Gastroesophageal sphincter (tissue), 3 donors: ENCODE results near the gene WDR26.

Experiments used
- POLR2A ChIP-seq, 2 donors: fragments of 450-650 bp; IDR thresholded peaks; one replicate each; pipeline ENCODE4 v1.6.1; 2017; ENCODE audit warnings: antibody characterized with exemption in 2 of 2, mild to moderate bottlenecking in 2 of 2, moderate library complexity in 1 of 2
- POLR2AphosphoS5 ChIP-seq: sonication (generic); formaldehyde crosslinking; IDR thresholded peaks from one replicate; pipeline ENCODE4 v1.6.1; 2017; ENCODE audit warnings: antibody characterized with exemption
- TF ChIP-seq, protein P1 (sequence below), 4 experiments: fragments of 200-600 bp in 2 of 4; fragments of 450-650 bp in 2 of 4; sonication (generic) in 1 of 4; IDR thresholded peaks; one replicate each; pipeline ENCODE4 v1.5.1; 2017 to 2019; ENCODE audit warnings: antibody characterized with exemption in 4 of 4, mild to moderate bottlenecking in 2 of 4, moderate library complexity in 2 of 4

DNA sequence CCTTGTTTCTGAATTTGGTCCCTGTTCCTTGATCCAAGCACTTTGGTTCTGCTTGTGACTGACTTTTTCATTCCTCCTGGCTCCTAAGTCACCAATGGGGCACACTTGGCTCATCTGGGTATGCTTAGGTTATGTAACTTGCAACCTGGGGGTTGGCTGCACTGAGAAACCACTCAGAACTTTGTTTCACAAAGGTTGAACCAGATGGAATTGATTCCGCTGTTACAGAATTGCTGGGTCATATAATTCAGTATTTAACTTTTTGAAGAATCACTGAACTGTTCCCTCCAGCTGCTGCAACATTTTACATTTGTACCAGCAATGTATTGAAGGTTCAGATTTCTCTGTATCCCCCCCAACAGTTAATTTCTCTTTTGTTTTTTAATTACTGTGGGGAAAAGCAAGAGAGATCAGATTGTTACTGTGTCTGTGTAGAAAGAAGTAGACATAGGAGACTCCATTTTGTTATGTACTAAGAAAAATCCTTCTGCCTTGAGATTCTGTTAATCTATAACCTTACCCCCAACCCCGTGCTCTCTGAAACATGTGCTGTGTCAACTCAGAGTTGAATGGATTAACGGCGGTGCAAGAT lies 95.1 kb downstream of the WDR26 start:
- TF ChIP-seq, protein P1, sequence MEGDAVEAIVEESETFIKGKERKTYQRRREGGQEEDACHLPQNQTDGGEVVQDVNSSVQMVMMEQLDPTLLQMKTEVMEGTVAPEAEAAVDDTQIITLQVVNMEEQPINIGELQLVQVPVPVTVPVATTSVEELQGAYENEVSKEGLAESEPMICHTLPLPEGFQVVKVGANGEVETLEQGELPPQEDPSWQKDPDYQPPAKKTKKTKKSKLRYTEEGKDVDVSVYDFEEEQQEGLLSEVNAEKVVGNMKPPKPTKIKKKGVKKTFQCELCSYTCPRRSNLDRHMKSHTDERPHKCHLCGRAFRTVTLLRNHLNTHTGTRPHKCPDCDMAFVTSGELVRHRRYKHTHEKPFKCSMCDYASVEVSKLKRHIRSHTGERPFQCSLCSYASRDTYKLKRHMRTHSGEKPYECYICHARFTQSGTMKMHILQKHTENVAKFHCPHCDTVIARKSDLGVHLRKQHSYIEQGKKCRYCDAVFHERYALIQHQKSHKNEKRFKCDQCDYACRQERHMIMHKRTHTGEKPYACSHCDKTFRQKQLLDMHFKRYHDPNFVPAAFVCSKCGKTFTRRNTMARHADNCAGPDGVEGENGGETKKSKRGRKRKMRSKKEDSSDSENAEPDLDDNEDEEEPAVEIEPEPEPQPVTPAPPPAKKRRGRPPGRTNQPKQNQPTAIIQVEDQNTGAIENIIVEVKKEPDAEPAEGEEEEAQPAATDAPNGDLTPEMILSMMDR (IDR thresholded peaks at IDR 0.05) = no peak
- TF ChIP-seq POLR2AphosphoS5 (no peak), POLR2A (IDR thresholded peaks at IDR 0.05) (no peak)
